GM06990 (cell line): Measurements from ENCODE around the gene PPP1CA.

Experiments used
- DNase-seq: peaks from one replicate; pipeline ENCODE4 v3.0.0-alpha.2; 2011; ENCODE audit not compliant: insufficient read length; ENCODE audit errors: extremely low read depth
- H3K27me3 ChIP-seq: replicated peaks from 2 replicates; pipeline ENCODE4 v1.6.0; 2011; ENCODE audit warnings: low read length; ENCODE audit not compliant: control insufficient read depth, insufficient read depth
- H3K36me3 ChIP-seq: 2 replicates; pipeline ENCODE4 v1.5.1; 2011; ENCODE audit warnings: low read length; ENCODE audit not compliant: control insufficient read depth, insufficient read depth
- H3K4me3 ChIP-seq: replicated peaks from 2 replicates; pipeline ENCODE4 v1.5.1; 2011; ENCODE audit warnings: low read depth, mild to moderate bottlenecking, control low read depth, low read length
- TF ChIP-seq, protein P1 (sequence below): IDR thresholded peaks from 2 replicates; pipeline ENCODE4 v1.5.1; 2011; ENCODE audit warnings: low read length, control low read depth, mild to moderate bottlenecking, inconsistent platforms; ENCODE audit not compliant: insufficient read depth, poor library complexity, severe bottlenecking

PPP1CA gene

DNA sequence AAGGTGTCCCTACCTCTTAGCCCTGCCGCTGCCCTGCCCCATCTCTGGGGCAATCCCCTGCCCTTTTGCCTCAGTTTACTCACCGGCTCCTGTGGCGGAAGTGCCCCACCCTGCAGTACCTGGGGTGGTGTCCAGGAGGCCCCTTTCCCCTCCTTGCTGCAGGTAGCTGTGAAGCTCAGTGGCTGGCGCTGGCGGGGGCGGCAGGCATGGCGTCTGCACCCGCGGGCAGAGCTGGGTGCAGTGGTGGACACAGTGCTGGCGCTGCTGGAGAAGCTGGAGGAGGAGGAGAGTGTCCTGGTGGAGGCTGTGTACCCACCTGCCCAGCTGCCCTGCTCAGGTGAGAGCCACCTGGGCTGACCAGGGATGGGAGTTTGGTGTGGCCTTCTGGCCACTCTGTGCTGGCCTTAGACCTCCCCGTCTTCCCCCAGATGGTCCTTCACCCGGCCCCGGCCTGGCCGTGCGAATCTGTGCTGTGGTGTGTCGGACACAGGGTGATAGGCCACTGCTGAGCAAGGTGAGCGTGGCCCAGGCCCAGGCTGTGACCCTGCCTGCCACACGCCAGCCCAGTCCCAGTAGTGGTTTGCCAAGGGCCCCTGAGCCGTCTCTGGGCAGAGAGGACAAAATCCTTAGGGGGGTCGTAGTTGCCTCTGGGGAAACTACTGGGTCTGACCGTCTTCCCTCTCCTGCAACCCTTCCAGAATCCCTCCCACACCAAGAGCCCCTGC, 17.8 kb upstream of the PPP1CA start:
- TF ChIP-seq, protein P1, sequence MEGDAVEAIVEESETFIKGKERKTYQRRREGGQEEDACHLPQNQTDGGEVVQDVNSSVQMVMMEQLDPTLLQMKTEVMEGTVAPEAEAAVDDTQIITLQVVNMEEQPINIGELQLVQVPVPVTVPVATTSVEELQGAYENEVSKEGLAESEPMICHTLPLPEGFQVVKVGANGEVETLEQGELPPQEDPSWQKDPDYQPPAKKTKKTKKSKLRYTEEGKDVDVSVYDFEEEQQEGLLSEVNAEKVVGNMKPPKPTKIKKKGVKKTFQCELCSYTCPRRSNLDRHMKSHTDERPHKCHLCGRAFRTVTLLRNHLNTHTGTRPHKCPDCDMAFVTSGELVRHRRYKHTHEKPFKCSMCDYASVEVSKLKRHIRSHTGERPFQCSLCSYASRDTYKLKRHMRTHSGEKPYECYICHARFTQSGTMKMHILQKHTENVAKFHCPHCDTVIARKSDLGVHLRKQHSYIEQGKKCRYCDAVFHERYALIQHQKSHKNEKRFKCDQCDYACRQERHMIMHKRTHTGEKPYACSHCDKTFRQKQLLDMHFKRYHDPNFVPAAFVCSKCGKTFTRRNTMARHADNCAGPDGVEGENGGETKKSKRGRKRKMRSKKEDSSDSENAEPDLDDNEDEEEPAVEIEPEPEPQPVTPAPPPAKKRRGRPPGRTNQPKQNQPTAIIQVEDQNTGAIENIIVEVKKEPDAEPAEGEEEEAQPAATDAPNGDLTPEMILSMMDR, result no peak
- no peaks in the 10 kb centered on the region for H3K36me3 ChIP-seq
- DNase-seq, result no peak
- no peaks in the 10 kb centered on the region; the same call in 1 of the 2 replicates for H3K27me3 ChIP-seq
- no peak overlapping the region for H3K4me3 ChIP-seq

DNA sequence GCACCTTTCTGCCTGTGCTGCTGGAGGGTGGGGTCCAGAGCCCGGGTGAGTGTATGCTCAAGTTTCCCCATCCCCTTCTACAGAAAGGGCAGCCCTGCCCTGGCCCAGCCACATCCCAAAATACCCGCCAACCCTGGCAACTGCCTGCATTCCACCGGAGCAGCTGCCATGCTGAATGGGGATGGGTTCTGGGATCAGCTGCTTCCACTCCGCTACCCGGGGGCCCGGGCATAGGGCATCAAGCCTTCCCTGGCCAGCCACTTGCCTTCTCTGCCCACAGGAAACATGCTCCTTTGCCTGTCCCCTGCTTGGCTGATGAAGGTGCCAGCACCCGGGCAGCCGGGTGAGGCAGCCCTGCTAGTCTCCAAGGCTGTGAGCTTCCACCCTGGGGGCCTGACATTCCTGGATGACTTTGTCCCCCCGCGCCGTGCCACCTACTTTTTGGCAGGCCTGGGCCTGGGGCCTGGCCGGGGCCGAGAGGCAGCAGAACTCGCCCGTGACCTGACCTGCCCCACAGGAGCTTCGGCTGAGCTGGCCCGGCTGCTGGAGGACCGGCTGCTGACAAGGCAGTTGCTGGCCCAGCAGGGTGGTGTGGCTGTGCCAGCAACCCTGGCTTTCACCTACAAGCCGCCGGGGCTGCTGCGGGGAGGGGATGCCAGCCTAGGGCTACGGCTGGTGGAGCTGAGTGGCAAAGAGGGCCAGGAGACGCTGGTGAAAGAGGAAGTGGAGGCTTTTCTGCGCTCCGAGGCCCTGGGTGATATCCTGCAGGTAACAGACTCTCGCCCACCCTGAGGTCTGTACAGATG, 17.0 kb upstream of the PPP1CA start:
- Histone ChIP-seq H3K4me3 (no peak overlapping the region), H3K27me3 (no peaks in the 10 kb centered on the region; the same call in 1 of the 2 replicates), H3K36me3 (no peaks in the 10 kb centered on the region)
- TF ChIP-seq, protein P1, result no peak
- DNase-seq, result no peak

- Histone ChIP-seq H3K4me3 (no peak overlapping the region), H3K27me3 (no peaks in the 10 kb centered on the region; the same call in 1 of the 2 replicates), H3K36me3 (no peaks in the 10 kb centered on the region)
- no peak for DNase-seq
- TF ChIP-seq, protein P1, result no peak
Observed at GRCh38 chr11:67417425-67417824, 15.8 kb upstream of the PPP1CA start.

GRCh38 chr11:67416416-67417335, 15.0 kb upstream of the PPP1CA start:
- DNase-seq, result no peak
- TF ChIP-seq, protein P1, result no peak
- Histone ChIP-seq H3K4me3 (no peak overlapping the region), H3K36me3 (no peaks in the 10 kb centered on the region), H3K27me3 (no peaks in the 10 kb centered on the region; the same call in 1 of the 2 replicates)

DNA sequence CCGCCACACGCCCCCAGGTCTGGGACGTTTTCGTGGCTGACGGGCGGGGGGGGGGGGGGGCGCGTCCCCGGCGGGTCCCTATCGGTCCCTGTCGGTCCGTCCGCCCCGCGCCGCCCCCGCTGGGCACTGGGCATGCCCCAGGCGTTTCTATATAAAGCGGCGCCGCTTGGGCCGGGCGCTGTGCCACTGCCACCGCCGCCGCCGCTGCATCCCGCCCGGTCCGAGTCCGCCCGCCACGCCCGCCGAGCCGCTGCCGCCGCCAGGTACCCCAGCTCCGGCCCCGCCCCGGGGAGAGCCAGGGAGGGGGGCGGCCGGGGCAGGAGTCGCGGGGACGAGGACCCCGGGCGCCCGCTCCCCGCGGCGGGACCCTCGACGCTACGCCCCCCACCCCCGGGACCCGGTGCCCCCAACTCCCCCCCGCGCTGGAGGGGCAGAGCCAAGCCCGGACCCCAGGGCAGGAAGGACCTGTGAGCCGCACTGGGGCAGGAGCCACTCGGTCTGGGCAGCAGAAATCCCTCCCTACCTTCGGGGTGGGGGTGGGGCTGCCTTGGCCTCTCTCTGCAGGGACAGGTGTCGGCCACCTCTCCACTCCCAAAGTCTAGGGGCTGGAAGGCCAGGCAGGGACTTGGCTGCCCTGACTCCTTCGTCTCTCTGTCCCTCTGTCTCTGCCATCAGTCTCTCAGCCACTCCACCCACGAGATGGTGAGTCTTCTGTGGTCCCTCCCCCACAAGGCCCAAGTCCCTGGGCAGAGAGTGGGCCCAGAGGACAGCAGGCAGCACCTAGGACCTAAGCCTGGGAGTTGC, 14.0 kb upstream of the PPP1CA start, which contains the start of gene CARNS1:
CARNS1 (plus strand) TSS at position 178 of the 804 bp plus-strand sequence; CDS start at position 700, 522 bp downstream.
- no peaks in the 10 kb centered on the region; the same call in 1 of the 2 replicates for H3K27me3 ChIP-seq
- TF ChIP-seq, protein P1, result no peak
- DNase-seq, result no peak
- H3K4me3 ChIP-seq, result no peak within 1 kb of the TSS
- no peaks in the 10 kb centered on the region for H3K36me3 ChIP-seq
